Measurements from ENCODE around the gene TPTE2.
A peak's percentile ranks its signal among the peaks of the same experiment; 100 is the strongest.
"Not testable (repeated sequence)": the region's sequence is repeated elsewhere in the genome, so short reads cannot be mapped to it uniquely, and the experiment has no call there.

TPTE2 gene

DNA sequence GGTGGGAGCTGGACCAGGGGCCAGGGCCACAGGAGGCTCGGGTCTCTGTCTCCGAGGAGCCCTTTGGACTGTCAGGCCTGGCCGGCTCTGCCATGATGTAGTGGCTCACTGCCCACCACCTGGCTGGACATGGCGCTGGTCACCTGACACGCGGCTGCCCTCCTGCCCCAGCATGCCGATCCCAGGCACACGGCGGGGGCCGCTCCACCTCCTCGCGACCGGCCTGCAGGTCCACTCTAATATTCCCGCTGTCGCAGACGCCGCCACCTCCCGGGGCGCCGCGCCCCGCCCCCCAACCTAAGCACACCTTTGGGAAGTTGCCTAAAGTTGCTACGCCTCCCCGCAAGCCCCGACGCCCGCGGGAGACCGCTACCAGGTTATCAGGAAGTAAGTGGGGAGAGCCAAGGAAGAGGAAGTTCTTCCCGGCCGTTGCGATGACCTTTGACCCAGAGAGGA lies at the start of gene TPTE2:
TSS of gene TPTE2 (minus strand) at position 406 of the 456 bp plus-strand sequence. CDS start 58,298 bp downstream, outside the sequence.
- DNase-seq = not testable (repeated sequence)

DNA sequence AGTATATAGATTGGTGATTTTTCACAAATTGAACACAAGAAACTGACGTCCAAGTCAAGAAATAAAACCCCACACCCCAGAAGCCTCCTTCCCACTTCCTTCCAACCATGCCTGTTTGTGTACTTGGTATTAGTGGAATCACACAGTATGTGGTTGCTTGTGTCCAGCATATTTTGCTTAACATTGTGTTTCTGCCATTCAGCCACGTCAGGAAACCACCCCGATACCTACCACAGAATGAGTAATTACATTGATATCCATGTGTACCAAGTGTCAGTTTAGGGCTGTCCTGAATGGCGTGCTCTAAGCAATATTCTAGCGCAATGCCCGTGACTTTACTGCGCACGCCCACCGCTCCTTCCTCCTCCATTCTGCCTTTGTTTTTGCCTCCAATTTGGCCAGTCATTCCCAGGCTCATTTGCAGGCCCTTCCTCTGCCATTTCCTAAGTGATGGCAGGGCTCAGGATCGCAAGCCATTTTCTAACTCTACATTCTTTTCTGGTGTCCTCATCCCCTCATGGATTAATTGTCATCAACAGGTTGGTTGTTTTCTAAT lies 46.3 kb upstream of the TPTE2 start:
- DNase-seq = no peak

DNA sequence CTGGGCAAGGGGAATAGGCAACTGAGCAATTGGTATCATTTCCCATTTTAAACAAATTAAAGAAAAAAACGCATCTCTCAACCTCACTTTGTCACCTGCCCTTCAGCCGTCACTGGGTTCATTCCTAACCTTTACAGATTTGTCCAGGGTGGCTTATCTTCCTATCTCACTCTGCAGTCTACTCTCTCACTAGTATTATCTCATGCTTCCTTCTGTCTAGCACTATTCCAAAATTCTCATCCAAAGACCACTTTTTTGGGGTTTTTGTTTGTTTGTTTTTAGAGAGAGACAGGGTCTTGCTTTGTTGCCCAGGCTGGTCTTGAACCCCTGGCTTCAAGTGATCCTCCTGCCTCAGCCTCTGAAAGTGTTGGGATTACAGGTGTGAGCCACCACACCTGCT lies 45.4 kb upstream of the TPTE2 start:
- no peak for DNase-seq

DNA sequence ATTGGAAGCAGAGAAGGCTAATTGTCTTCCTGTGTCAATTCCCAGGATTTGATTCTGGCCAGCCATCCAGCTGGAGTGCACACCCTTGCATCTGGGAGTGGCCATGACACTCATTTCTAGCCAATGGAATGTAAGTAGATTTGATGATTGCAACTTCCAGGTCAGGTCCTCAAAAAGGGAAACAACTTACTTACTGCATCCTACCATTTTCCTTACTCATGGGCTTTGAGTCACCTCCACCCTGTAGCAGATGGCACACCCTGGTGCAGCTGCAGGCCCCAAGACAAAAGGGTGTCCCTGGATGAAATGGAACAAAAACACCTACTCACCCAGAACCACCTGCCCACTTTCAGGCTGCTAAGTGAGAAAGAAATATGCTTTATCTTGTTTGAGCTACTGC lies 44.8 kb upstream of the TPTE2 start:
- peak in 3 of 56 donors; percentile 6 to 10 (median 8) for DNase-seq

DNA sequence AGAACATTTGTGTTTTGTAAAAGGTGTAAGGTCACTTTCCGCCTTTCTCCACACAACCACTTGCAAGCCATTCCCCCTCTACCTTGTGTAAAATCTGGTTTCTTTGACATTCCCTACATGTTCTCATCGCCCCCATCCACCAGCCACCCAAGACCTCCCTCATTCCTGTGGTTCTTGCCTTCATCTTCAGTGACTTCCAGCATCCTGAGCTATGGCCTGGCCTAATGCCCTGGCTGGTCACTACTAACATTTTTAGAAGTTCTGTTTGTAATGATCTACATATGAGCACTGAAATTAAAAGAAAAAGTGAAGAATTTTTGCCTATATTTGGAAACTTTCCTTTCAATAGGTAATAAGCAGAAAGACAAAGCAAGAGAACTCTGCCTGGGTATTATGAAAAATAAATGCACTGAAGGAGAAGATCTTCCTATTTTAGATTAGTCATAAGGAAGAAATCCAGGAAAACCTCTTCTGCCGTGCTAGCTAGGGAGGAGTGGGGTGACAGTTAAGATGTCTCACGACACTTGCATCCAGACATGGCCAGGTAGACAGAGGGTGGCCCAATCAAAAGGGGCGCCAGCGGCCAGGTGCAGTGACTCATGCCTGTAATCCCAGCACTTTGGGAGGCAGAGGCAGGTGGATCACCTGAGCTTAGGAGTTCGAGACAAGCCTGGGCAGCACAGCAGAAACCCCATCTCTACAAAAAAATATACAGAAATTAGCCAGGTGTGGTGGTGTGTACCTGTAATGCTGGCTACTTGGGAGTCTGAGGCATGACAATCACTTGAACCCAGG lies 44.0 kb upstream of the TPTE2 start:
- DNase-seq = no peak

DNA sequence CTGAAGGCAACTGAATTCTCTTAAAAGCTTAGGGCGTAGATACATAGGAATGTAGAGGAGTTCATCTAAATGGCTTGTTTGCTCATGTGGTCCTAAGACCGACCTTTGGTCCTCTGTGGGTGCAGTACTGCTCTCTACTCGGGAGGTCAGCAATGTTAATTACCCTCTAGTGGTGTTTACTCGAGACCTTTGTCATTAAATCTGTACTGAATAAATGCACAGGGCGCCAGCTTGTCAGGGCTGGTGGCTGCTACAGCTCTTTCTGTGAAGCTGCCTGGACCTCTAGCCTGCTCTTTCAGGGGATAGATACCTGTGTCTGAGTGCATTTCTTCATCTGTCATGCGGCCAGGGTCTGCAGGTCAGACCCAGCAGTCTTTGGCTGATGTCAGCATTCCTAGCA lies 43.0 kb upstream of the TPTE2 start:
- no peak for DNase-seq

DNA sequence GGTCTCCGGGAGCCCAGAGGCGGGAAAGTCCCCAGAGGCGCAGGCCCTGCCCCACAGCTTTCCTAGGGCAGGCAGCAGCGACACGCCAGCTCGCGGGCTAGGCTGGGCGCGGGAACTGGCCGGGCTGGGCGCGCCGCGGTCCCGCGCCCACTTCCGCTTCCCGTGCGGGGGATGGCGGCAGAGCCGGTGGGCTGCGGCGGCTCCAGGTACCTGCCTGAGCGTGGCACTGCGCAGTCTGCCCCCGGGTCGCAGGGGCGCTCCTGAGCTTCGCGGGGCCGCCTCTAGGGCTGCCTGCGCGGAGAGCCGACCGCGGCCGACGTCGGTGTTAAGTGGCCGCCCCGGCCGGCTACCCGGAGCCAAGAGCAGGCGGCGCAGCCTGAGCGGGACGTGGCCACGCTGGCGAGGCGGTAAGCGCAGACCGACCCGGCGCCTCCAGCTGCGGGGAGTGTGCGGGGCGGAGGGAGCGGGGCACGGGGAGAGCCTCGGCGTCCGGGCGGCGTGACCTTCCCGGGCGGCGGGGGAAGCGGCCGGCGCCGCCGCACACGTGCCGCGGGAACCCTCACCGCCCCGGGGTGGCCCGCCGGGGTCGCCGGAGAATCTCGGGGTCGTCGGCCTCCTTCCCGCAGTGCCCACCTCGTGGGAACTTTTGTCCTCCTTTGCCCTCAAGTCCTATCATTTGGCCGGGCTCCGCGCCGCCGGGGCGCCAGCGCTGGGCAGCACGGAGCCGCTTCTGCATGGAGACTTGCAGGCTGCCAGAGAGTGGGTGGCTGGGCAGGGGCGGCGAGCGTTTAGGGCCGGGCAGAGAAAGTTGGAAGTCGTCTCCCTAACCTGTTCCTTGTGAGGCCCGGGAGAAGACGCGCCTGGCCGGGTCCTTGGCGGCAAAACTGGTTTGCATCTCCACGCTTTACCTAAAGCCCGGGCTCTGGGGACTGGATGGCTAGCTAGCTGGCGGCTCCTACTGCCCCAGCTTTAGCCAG lies 40.7 kb upstream of the TPTE2 start:
- peak in 1 of 56 donors; percentile 7 for DNase-seq

DNA sequence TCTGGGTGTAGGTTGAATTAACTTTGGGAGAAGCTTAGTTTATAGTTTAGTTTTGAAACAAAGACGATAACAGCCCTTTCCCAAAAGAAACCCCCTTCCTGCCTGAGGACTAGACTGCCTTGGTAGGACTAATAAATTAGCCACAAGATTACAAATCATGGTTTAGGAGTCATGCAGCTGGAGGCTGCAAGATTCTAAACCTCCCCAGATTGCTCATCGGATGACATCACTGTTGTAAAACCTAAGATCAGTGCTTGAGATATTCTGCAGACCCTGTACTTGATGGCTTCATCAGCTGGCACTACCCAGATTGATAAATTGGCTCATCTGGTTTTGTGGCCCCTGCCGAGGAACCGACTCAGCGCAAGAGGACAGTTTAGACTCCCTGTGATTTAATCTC lies 36.2 kb upstream of the TPTE2 start:
- DNase-seq = no peak

DNA sequence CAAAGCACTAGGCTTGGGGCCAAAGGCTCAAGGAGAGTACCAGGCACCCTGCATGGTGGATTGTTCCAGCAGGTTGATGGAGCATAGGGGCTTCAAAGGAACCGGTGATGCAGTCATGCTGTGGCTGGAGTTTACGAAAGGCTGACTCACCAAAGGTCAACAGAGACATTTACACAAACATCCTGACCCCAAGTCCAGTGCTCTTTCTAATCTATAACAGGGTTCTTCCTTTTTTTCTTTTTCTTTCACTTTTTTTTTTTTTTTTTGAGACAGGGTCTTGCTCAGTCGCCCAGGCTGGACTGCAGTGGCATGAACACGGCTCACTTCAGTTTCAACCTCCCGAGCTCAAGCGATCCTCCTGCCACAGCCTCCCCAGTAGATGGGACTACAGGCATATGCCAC lies 35.6 kb upstream of the TPTE2 start:
- DNase-seq = no peak

DNA sequence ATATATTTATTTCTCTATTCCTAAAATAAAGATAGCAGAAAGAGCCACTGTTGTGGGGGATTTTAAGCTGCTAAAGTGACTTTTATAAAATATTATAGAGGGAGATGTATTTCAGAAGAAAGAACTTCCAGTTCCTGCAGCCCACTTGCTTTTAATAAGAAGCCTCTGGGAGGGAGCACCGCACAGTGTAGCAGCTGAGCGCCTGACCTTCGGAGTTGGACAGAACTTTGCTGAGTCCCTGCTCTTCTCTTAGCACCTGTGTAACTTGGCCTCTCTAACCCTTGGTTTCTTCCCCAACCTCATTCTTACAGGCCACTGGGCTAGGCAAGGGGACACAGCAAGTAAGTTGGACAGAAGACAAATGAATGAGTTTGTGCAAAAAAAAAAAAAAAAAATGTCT lies 34.8 kb upstream of the TPTE2 start:
- DNase-seq = no peak

DNA sequence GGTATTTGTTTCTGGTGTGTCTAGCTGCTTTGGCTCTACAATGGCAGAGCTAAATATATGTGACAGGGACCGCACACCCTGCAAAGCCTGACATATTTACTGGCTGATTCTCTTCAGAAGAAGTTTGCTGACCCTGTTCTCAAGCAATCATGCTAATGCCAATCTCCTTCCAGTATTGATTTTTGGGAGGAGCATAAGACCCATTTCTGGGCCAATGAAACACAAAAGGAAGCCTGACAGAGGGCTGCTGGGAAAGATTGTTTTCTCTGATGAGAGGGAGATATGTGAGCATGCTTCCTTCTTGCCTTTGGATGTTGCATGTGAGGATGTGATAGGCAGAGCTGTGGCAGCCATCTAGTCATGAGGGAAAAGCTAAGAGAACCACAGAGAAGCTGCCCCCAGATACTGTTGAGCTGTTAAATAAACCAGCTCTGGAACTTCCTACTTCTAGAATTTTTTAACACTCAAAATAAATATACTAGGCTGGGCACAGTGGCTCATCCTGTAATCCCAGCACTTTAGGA lies 31.4 kb upstream of the TPTE2 start:
- no peak for DNase-seq

DNA sequence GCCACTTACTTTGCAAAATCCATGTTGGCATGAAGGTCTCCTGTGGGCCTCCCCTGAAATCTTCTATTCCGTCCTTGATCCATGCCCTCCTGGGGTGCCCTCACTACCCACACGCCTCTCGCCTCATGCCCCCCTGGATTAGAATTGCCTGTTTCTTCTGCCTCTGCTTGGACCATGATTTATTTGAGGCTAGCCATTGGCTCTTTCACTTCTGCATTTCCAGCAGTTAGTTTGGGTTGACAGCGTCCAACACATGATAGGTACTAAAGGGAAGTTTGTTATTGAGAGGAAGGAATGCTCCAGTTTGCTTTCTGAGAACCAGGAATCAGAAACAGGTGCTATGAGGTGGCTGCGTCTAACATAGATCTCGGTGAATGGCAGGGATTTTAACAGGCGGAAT lies 30.5 kb upstream of the TPTE2 start:
- no peak for DNase-seq

DNA sequence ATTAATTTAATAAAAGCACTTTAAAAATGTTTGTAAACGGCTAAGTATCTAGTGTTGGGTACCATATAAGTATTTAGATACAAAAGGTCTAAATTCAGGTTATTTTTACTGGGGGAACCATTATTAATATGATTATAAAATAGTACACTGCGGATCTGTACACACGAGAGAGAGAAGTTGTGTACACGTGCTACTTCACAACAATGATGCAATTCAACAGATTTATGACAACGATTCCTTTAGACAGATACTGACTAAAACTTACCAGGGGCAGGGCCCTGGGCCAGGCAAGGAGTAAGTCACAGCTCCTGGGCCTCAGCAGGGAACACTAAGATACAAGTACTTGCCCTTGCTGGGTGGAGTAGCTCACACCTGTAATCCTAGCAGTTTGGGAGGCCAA lies 29.1 kb upstream of the TPTE2 start:
- no peak for DNase-seq

DNA sequence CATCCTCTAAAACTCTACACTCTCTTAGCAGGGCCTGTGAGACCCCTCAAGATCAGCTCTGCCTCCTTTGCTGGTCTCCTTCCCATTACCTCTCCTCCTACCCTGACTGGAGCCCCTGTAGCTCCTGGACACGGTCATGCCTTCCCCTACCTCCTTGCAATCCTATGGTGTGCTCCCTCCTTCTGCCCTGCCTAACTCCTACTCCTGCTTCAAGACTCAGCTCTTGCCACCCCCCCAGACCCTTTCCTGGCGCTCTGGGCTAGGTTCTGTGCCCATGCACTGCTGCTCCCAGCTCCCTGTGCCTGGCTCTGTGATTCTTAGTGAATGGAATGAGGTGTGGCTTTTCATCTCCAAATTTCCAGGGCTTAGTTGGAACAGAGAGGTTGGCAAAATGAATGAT lies 28.0 kb upstream of the TPTE2 start:
- no peak for DNase-seq

DNA sequence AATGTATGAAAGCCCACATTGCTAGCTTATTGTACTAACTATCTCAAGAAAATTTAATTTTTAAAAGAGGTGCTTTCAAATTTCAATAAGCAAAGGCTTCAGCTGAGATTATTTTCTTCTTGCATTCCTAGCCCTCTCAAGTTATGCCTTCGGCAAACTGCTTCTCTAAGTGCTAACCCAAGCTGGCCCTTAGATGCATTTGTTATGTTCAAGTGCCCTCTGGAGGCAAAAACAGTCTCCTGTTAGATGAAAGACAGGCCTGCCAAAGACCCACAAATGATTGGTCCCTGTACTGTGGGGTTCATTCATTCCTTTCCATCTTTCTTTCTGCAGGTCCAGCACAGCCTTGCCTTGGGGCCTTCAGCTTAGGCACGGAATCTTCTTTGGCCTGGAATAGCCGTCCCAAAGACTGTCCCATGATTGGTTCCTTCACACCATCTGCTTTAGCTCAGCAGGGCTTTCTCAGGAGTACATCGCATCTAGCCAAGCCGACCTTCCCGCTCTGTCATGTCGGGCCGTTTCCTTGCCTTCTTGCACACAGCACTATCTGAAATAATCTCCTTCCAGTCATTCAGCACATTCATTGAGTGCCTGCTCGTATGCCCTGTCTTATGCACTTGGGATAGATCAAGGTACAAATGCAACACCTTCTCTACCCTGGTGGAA lies 26.4 kb upstream of the TPTE2 start:
- DNase-seq = peak in 8 of 56 donors; percentile 8 to 43 (median 22)

DNA sequence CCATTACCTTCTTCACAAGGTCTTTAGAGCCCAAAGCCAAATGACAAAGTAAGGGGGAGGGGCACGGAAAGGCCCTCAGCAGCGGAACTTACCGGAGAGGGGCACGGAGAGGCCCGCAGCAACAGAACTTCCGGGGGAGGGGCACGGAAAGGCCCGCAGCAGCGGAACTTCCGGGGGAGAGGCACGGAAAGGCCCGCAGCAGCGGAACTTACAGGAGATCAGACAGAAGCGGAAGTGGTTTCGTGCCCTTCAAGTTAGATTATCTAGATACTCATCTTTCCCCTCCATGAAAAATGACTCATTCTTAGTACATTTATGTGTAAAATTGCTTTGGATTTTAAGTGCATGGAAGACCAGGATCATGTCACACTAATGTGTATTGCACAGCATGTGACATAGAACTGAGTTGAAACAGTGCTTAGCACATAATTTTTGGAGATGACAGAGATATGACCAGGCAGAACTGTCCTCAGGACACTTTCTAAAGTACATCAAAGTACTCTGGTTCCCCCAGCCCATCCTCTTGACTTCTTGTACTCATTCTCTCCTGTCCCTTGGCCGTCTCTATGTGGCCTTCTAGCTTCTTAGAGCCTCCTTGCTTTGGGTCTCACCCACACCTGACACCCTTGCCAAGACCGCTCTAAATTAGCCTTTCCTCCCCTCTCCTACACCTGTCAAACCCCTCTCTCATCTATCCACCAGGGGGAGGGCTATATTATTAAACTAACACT lies 25.7 kb upstream of the TPTE2 start:
- DNase-seq = no peak

DNA sequence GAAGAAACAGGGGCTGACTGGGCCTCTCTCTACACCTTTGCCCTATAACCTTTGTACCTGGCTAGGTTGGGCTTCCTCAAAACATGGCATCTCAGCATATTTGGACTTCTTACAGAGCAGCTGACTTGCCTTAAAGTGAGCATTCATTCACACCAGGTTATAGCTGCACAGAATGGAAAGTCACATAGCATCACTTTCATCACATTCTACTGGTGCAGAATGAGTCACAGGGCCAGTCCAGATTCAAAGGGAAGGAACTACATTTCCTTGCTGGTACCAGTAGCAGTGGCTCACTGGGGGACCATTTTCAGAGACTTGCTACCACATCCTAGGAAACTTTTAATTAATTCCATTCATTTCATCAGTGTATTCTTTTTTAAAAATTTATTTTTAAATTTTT lies 20.3 kb upstream of the TPTE2 start:
- no peak for DNase-seq

DNA sequence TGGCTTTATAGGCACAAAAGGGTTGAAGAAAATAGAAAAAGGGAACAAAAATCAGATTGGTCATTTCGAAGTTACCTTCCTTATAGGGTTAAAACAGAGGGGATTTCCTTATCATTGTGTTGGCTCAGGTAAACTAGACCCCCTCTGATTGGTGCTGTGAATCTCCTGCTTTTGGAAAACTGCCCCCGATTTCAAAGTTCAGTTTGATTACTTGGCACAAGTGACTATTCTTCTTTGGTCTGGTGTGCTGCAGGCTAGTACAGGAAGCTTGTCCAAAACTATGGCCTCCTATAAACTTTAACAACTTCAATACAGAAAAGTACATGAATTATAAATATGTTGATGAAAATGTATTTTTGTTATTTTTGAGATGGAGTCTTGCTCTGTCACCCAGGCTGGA lies 13.9 kb upstream of the TPTE2 start:
- no peak for DNase-seq

DNA sequence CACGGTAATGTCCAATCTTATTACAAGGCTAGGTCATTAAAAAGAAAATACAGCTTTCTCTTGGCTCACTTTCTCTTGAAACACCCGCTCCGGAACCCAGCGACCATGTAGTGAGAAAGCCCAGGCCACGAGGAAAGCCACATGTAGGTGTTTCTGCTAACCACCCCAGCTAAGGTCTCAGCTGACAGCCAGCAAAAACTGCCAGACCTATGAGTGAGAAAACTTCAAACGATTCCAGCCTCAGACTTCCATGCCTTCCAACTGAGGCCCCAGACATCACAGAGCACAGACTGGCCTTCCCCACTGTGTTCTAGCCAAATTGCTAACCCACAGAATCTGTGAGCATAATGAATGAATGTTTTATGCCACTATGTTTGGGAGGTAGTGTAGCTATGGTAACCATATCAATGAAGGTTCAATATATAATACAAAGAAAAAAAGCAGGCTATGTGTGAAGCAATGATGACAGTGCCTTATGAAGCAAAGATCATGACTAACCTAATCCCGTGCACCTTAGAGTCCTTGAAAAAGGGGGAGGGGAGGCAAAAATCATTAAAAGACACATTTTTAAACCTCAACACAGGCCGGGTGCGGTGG lies 11.9 kb upstream of the TPTE2 start:
- no peak for DNase-seq

DNA sequence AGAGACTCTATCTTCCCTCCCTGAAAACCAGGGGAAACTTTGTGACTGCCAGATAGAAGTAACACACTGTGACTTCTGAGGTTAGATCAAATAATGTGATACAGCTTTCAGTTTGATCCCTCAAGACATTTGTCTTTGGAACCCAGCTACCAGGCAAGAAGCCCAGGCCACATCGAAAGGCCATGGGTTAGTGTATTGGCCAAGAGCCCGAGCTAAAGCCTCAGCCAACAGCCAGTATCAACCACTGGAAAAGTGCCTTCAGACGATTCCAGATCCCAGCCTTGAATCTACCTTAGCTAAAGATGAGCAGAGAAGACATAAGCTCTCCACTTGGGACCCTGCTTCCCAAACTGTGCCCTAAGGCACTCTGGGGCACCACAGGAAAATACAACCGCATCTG lies 10.9 kb upstream of the TPTE2 start:
- no peak for DNase-seq
